ENCODE results near the gene SCFD1.

Gene SCFD1

GRCh38 chr14:30756594-30756993, 134.5 kb downstream of the SCFD1 start:
- DNase-seq (ENCODE audit: low spot score): no peak

- DNase-seq (ENCODE audit: low spot score): no peak
Measured at GRCh38 chr14:30757082-30757481, 135.0 kb downstream of the SCFD1 start.

- DNase-seq (ENCODE audit: low spot score): no peak
Measured at GRCh38 chr14:30759172-30760125, 137.3 kb downstream of the SCFD1 start.

GRCh38 chr14:30763891-30764290, 141.8 kb downstream of the SCFD1 start:
- no peak for DNase-seq (ENCODE audit: low spot score)

GRCh38 chr14:30767624-30768023, 145.5 kb downstream of the SCFD1 start:
- no peak for DNase-seq (ENCODE audit: low spot score)

- DNase-seq (ENCODE audit: low spot score): no peak
Measured at GRCh38 chr14:30768791-30769190, 146.7 kb downstream of the SCFD1 start.

GRCh38 chr14:30770376-30770775, 148.3 kb downstream of the SCFD1 start:
- DNase-seq (ENCODE audit: low spot score): no peak

GRCh38 chr14:30771595-30771994, 149.5 kb downstream of the SCFD1 start:
- no peak for DNase-seq (ENCODE audit: low spot score)

- no peak for DNase-seq (ENCODE audit: low spot score)
Measured at GRCh38 chr14:30779210-30779609, 157.1 kb downstream of the SCFD1 start.

Measured in left forelimb (tissue), 1 donor.